ENCODE measurements around the gene SKIC2.

- TF ChIP-seq CTCF (IDR thresholded peaks at IDR 0.05; ENCODE audit: low read depth, low read length, poor library complexity, severe bottlenecking) (no peak), EZH2phosphoT487 (IDR thresholded peaks at IDR 0.05; ENCODE audit: borderline replicate concordance, low read length) (no peak)
These were observed 24.0 kb upstream of the SKIC2 start for GRCh38 chr6:31935021-31935420.
